K562 (cell line): ENCODE results near the gene PSMD1. TPM values are rescaled to one million over a fixed set of nuclear protein-coding genes. Genes with fewer than 3 reads are reported as not detected.

Experiments used
- ATAC-seq: fragments of 200-7000 bp; cut with Tn5 transposase; 3 replicates; pipeline ENCODE4 v1.9.1; 2020; ENCODE audit warnings: moderate library complexity
- BruUV-seq: library from RNA; stranded (reverse); fragments of 400-500 nt; replicated peaks from 2 replicates; lab custom pipeline; 2021; lab: Mats Ljungman, UMichigan
- CTCF ChIA-PET: fragments of 300-600 bp; formaldehyde crosslinking; extraction: SDS; loops from one replicate; lab custom pipeline; 2021; ENCODE audit warnings: low intra/inter-chr PET ratio; lab: Yijun Ruan, JAX
- POLR2A ChIA-PET: fragments of 300-600, 350-650 bp; sonication (Branson Sonifier 250); formaldehyde crosslinking; extraction: SDS; loops from one replicate; lab custom pipeline; 2021; ENCODE audit warnings: antibody characterized with exemption, inconsistent platforms; lab: Yijun Ruan, JAX
- DNase-seq, 4 experiments: peaks; one replicate each; pipeline versions ENCODE4 v3.0.0 to v3.0.0-alpha.2; 2011 to 2018; ENCODE audit warnings: low spot score in 3 of 4, mixed read lengths in 3 of 4; ENCODE audit errors: extremely low read depth in 1 of 4
- FAIRE-seq: peaks from 2 replicates; lab custom pipeline; 2011; peaks lifted over from hg19 to GRCh38; lab: Jason Lieb, UNC
- H2AFZ ChIP-seq: 2 replicates; pipeline ENCODE4 v1.6.0; 2011; ENCODE audit warnings: low read depth, low read length, control low read depth, inconsistent platforms
- H3K27ac ChIP-seq: fragments of 200-600 bp; 3 replicates; pipeline ENCODE4 v1.8.0; 2011; ENCODE audit warnings: low read depth, mild to moderate bottlenecking, control low read depth, inconsistent platforms, low read length, moderate library complexity, mixed read lengths; ENCODE audit errors: extremely low read depth
- H3K27me3 ChIP-seq, 2 experiments: fragments of 300-600 bp in 1 of 2; 2 replicates in 1 of 2; 3 replicates in 1 of 2; pipeline versions ENCODE4 v1.6.0 to v1.8.0; 2011; ENCODE audit warnings: inconsistent platforms in 2 of 2, low read length in 2 of 2, mild to moderate bottlenecking in 1 of 2, mixed read lengths in 1 of 2, moderate library complexity in 1 of 2; ENCODE audit not compliant: control insufficient read depth in 2 of 2, insufficient read depth in 2 of 2
- H3K36me3 ChIP-seq: fragments of 300-600 bp; 3 replicates; pipeline ENCODE4 v1.8.0; 2011; ENCODE audit warnings: mild to moderate bottlenecking, low read length, inconsistent platforms; ENCODE audit not compliant: control insufficient read depth, insufficient read depth
- H3K4me1 ChIP-seq, 2 experiments: fragments of 200-600 bp in 1 of 2; replicated peaks in 1 of 2; 2 replicates in 1 of 2; 3 replicates in 1 of 2; pipeline versions ENCODE4 v1.5.1 to v1.8.0; 2011; ENCODE audit warnings: inconsistent platforms in 2 of 2, low read length in 2 of 2, mild to moderate bottlenecking in 1 of 2, mixed read lengths in 1 of 2, moderate library complexity in 1 of 2; ENCODE audit not compliant: control insufficient read depth in 2 of 2, insufficient read depth in 2 of 2
- H3K4me2 ChIP-seq: 2 replicates; pipeline ENCODE4 v1.6.1; 2011; ENCODE audit warnings: low read length, control low read depth, inconsistent platforms, mixed read lengths; ENCODE audit not compliant: insufficient read depth
- H3K4me3 ChIP-seq: fragments of 200-600 bp; sonication (generic), shearing (Covaris generic); 2 replicates; pipeline ENCODE4 v1.5.1; 2016; ENCODE audit warnings: control low read depth, inconsistent platforms
- H3K79me2 ChIP-seq: fragments of 200-600 bp; 3 replicates; pipeline ENCODE4 v1.8.0; 2011; ENCODE audit warnings: low read length, inconsistent platforms; ENCODE audit not compliant: control insufficient read depth, insufficient read depth
- H3K9ac ChIP-seq, 2 experiments: 2 replicates each; pipeline versions ENCODE4 v1.6.0 to v1.6.1; 2011; ENCODE audit warnings: low read depth in 2 of 2, low read length in 2 of 2, control low read depth in 1 of 2, inconsistent platforms in 1 of 2, mild to moderate bottlenecking in 1 of 2, mixed read lengths in 1 of 2; ENCODE audit not compliant: insufficient read depth in 1 of 2
- H3K9me1 ChIP-seq: one replicate; pipeline ENCODE4 v1.6.0; 2011; ENCODE audit warnings: inconsistent platforms, mild to moderate bottlenecking, low read length, moderate library complexity; ENCODE audit not compliant: control insufficient read depth, insufficient read depth
- H3K9me3 ChIP-seq: replicated peaks from 2 replicates; pipeline ENCODE4 v1.5.1; 2011; ENCODE audit warnings: low read depth, low read length, inconsistent platforms; ENCODE audit not compliant: control insufficient read depth, insufficient read depth
- H4K20me1 ChIP-seq: replicated peaks from 2 replicates; pipeline ENCODE4 v1.6.1; 2011; ENCODE audit warnings: low read length, inconsistent platforms, mixed read lengths; ENCODE audit not compliant: control insufficient read depth, insufficient read depth
- HMGN3 ChIP-seq: IDR thresholded peaks from 2 replicates; pipeline ENCODE4 v1.6.1; 2011; ENCODE audit warnings: borderline replicate concordance, low read depth, mild to moderate bottlenecking, mixed read lengths, low read length; ENCODE audit not compliant: insufficient read length; ENCODE audit errors: extremely low read depth
- KAT2B ChIP-seq: IDR thresholded peaks from one replicate; pipeline ENCODE4 v1.6.1; 2012; ENCODE audit warnings: low read depth, mild to moderate bottlenecking, control low read depth, inconsistent platforms, low read length, moderate library complexity
- KDM1A ChIP-seq, 2 experiments: fragments of 450-650 bp; IDR thresholded peaks; 2 replicates each; pipeline ENCODE4 v1.6.1; 2016; ENCODE audit warnings: mild to moderate bottlenecking in 2 of 2
- MAFF ChIP-seq: IDR thresholded peaks from 2 replicates; pipeline ENCODE4 v1.6.1; 2012; ENCODE audit warnings: low read length, improper control_type of control experiment
- MBD1 ChIP-seq: fragments of 250-450 bp; sonication (Bioruptor Pico); IDR thresholded peaks from 2 replicates; pipeline ENCODE4 v1.8.0; 2022; ENCODE audit warnings: inconsistent platforms
- MTA2 ChIP-seq: fragments of 450-650 bp; IDR thresholded peaks from 2 replicates; pipeline ENCODE4 v1.6.1; 2016; ENCODE audit warnings: low read depth
- NELFE ChIP-seq: IDR thresholded peaks from 2 replicates; pipeline ENCODE4 v1.6.1; 2011; ENCODE audit warnings: mild to moderate bottlenecking; ENCODE audit not compliant: insufficient read depth, insufficient read length
- PHB2 ChIP-seq: fragments of 450-650 bp; IDR thresholded peaks from 2 replicates; pipeline ENCODE4 v1.6.1; 2017; ENCODE audit warnings: low read depth
- STAT5A ChIP-seq: IDR thresholded peaks from 2 replicates; pipeline ENCODE4 v1.6.1; 2012; ENCODE audit warnings: low read length, inconsistent platforms, borderline replicate concordance
- TAF1 ChIP-seq: IDR thresholded peaks from 2 replicates; pipeline ENCODE4 v1.6.1; 2011; ENCODE audit warnings: mild to moderate bottlenecking, low read length, moderate library complexity; ENCODE audit not compliant: insufficient read depth, control insufficient read depth, severe bottlenecking; ENCODE audit errors: extremely low read depth
- THRAP3 ChIP-seq: fragments of 450-650 bp; IDR thresholded peaks from 2 replicates; pipeline ENCODE4 v1.6.1; 2016; ENCODE audit warnings: mild to moderate bottlenecking, inconsistent platforms, borderline replicate concordance
- XRCC5 ChIP-seq: fragments of 200-400 bp; formaldehyde crosslinking; IDR thresholded peaks from 2 replicates; pipeline ENCODE4 v1.6.1; 2017; ENCODE audit warnings: low read depth, mild to moderate bottlenecking, low read length
- ZBTB8A ChIP-seq: fragments of 450-650 bp; IDR thresholded peaks from 2 replicates; pipeline ENCODE4 v1.6.1; 2018; ENCODE audit warnings: mild to moderate bottlenecking, moderate library complexity; ENCODE audit not compliant: partially characterized antibody
- ZFP36 ChIP-seq: fragments of 150-350 bp; IDR thresholded peaks from 2 replicates; pipeline ENCODE4 v1.6.1; 2018; ENCODE audit warnings: low read length, low read depth; ENCODE audit not compliant: partially characterized antibody
- ZNF140 ChIP-seq: fragments of 250-450 bp; sonication (Bioruptor Pico); IDR thresholded peaks from 2 replicates; pipeline ENCODE4 v1.8.0; 2021; ENCODE audit warnings: moderate library complexity, mild to moderate bottlenecking, inconsistent platforms
- WGBS: fragments of 100-300 bp; shearing (Covaris generic); methylation state at CpG from one replicate; pipeline ENCODE4 v1.1.6; 2016; ENCODE audit warnings: low coverage, mixed read lengths; ENCODE audit not compliant: insufficient coverage; ENCODE audit errors: missing lambda C conversion rate; 5-methylcytosine and 5-hydroxymethylcytosine counted together
- in situ Hi-C: fragments of 300-500 bp; cut with MboI; formaldehyde crosslinking; loops from 4 replicates; pipeline ENCODE4 v1.15.0; 2018; ENCODE audit warnings: inconsistent platforms, mixed read lengths
- intact Hi-C: fragments of 100-400 bp; cut with micrococcal nuclease; formaldehyde crosslinking; loops from 2 replicates; pipeline ENCODE4 v1.14.2; 2022
- polyA plus RNA-seq, 8 experiments: library from polyadenylated mRNA; depleted of rRNA in 4 of 8; stranded (reverse) in 5 of 8; unstranded in 3 of 8; fragments of >200 nt; fragmentation: Nextera tagmentation in 2 of 8; fragmentation: Illumina TruSeq in 1 of 8; extraction: Ambion mirVana in 2 of 8; extraction: Trizol in 1 of 8; gene quantifications; 2 replicates each; pipeline versions ENCODE4 v1.2.1 to v1.2.3, GENCODE V29; 2011 to 2014; ENCODE audit warnings: inconsistent platforms in 1 of 8, missing spikeins in 1 of 8
- total RNA-seq, 7 experiments: library from RNA; depleted of rRNA in 6 of 7; stranded (reverse); fragments of >200 nt in 6 of 7; fragmentation: Illumina TruSeq in 2 of 7; extraction: Trizol in 2 of 7; gene quantifications; 2 replicates each; pipeline versions ENCODE4 v1.2.1 to v1.2.3, GENCODE V29; 2011 to 2021; ENCODE audit warnings: low replicate concordance in 1 of 7

Gene PSMD1
- total and polyA plus RNA-seq, 9 of the 15 experiments (the other 6 are each of a cell fraction or from before 2014, with no cell fraction given), result 100 to 257 (median 147) TPM

- H2AFZ ChIP-seq, result no peak overlapping the region
- ATAC-seq, result no peak
- WGBS, result 0% methylated on average over 1 of the region's 1 CpG
- H3K36me3 ChIP-seq, result peaks cover 12% of the 10 kb centered on the region; the same call in 2 of the 3 replicates
- no peak overlapping the region for H3K27ac ChIP-seq
- ChIA-PET CTCF (no interaction called here), POLR2A (no interaction called here)
- no peaks in the 10 kb centered on the region for H3K9me1 ChIP-seq
- H3K79me2 ChIP-seq, result no peaks in the 10 kb centered on the region
- no peaks in the 10 kb centered on the region for H3K4me1 ChIP-seq
- no peaks in the 10 kb centered on the region for H3K27me3 ChIP-seq
- in situ Hi-C loops (no loop called here), intact Hi-C loops (no loop called here)
- TF ChIP-seq ZFP36, result no peak
- H3K9ac ChIP-seq, result no peak overlapping the region
- no TSS peak for BruUV-seq
- H4K20me1 ChIP-seq, result no peaks in the 10 kb centered on the region
- no peak for FAIRE-seq
- no peak overlapping the region for H3K4me3 ChIP-seq
- no peak for DNase-seq
- no peak overlapping the region for H3K4me2 ChIP-seq
- no peaks in the 10 kb centered on the region for H3K9me3 ChIP-seq
Observed at GRCh38 chr2:231117148-231117547, 60.5 kb downstream of the PSMD1 start.

- in situ Hi-C loops, result no loop called here
- H4K20me1 ChIP-seq, result no peaks in the 10 kb centered on the region
- no peak overlapping the region for H3K27ac ChIP-seq
- H3K9me1 ChIP-seq, result no peaks in the 10 kb centered on the region
- H3K36me3 ChIP-seq, result peaks cover 8% of the 10 kb centered on the region; the same call in 2 of the 3 replicates
- H3K79me2 ChIP-seq, result no peaks in the 10 kb centered on the region
- H3K4me1 ChIP-seq, result no peaks in the 10 kb centered on the region
- no peak overlapping the region for H3K9ac ChIP-seq
- DNase-seq, result no peak
- no peak overlapping the region for H3K4me3 ChIP-seq
- 91% methylated on average over 4 of the region's 4 CpGs for WGBS
- no peak for FAIRE-seq
- no peak overlapping the region for H2AFZ ChIP-seq
- no peaks in the 10 kb centered on the region for H3K27me3 ChIP-seq
- POLR2A ChIA-PET, result no interaction called here
- CTCF ChIA-PET, result no interaction called here
- BruUV-seq, result no TSS peak
- intact Hi-C loops, result no loop called here
- H3K4me2 ChIP-seq, result no peak overlapping the region
- no peak for ATAC-seq
- no peaks in the 10 kb centered on the region for H3K9me3 ChIP-seq
- no peak for TF ChIP-seq KDM1A (IDR thresholded peaks at IDR 0.05)
- TF ChIP-seq PHB2, result no peak
- no peak for TF ChIP-seq KAT2B
- no peak for TF ChIP-seq ZNF140
- TF ChIP-seq NELFE, result no peak
- no peak for TF ChIP-seq MTA2
- TF ChIP-seq MAFF, result no peak
- no peak for TF ChIP-seq STAT5A
- no peak for TF ChIP-seq XRCC5
- no peak for TF ChIP-seq ZBTB8A
- TF ChIP-seq THRAP3, result no peak
- TF ChIP-seq MBD1, result no peak
- no peak for TF ChIP-seq HMGN3
- no peak for TF ChIP-seq TAF1
Observed at GRCh38 chr2:231117922-231118613, 61.4 kb downstream of the PSMD1 start.
